GM12878 (cell line): ENCODE data around the gene EVX2. TPM values are rescaled to one million over a fixed set of nuclear protein-coding genes. Genes with fewer than 3 reads are reported as not detected.

Experiments
- ATAC-seq: fragments of 200-7000 bp; cut with Tn5 transposase; 3 replicates; pipeline ENCODE4 v1.9.1; 2020; ENCODE audit warnings: mild to moderate bottlenecking, moderate library complexity
- BruUV-seq: library from RNA; stranded (reverse); fragments of 400-500 nt; replicated peaks from 2 replicates; lab custom pipeline; 2021; lab: Mats Ljungman, UMichigan
- CTCF ChIA-PET: fragments of 300-600 bp; sonication (Branson Sonifier 250); formaldehyde crosslinking; extraction: SDS; loops from one replicate; lab custom pipeline; 2021; ENCODE audit warnings: inconsistent platforms; lab: Yijun Ruan, JAX
- POLR2A ChIA-PET: fragments of 350-600 bp; formaldehyde crosslinking; extraction: SDS; loops from one replicate; lab custom pipeline; 2021; ENCODE audit warnings: inconsistent platforms; lab: Charles Lee
- RAD21 ChIA-PET: fragments of 300-600 bp; sonication (Branson Sonifier 250); formaldehyde crosslinking; loops from one replicate; lab custom pipeline; 2023; ENCODE audit warnings: antibody characterized with exemption; ENCODE audit not compliant: unreplicated experiment; lab: Charles Lee
- SMC1A ChIA-PET: fragments of 300-600 bp; sonication (Branson Sonifier 250); formaldehyde crosslinking; loops from one replicate; lab custom pipeline; 2023; ENCODE audit not compliant: unreplicated experiment, uncharacterized antibody; lab: Charles Lee
- DNase-seq: peaks from one replicate; pipeline ENCODE4 v3.0.0-alpha.2; 2011; ENCODE audit warnings: low read depth, low spot score
- FAIRE-seq: peaks from 3 replicates; lab custom pipeline; 2011; peaks lifted over from hg19 to GRCh38; lab: Jason Lieb, UNC
- H2AFZ ChIP-seq: 2 replicates; pipeline ENCODE4 v1.6.0; 2011; ENCODE audit warnings: low read depth, low read length, control low read depth; ENCODE audit not compliant: control insufficient read depth
- H3K27ac ChIP-seq: 2 replicates; pipeline ENCODE4 v1.5.1; 2011; ENCODE audit warnings: control low read depth; ENCODE audit not compliant: control insufficient read depth, insufficient read depth
- H3K27me3 ChIP-seq, 2 experiments: replicated peaks in 1 of 2; 2 replicates each; pipeline versions ENCODE4 v1.6.0 to v1.6.1; 2011; ENCODE audit warnings: low read length in 1 of 2; ENCODE audit not compliant: control insufficient read depth in 2 of 2, insufficient read depth in 2 of 2
- H3K36me3 ChIP-seq, 2 experiments: 2 replicates each; pipeline ENCODE4 v1.5.1; 2011; ENCODE audit warnings: low read length in 1 of 2; ENCODE audit not compliant: control insufficient read depth in 2 of 2, insufficient read depth in 2 of 2
- H3K4me1 ChIP-seq: 2 replicates; pipeline ENCODE4 v1.6.1; 2011; ENCODE audit warnings: mild to moderate bottlenecking, low read length, moderate library complexity, mixed read lengths; ENCODE audit not compliant: control insufficient read depth, insufficient read depth
- H3K4me2 ChIP-seq: 2 replicates; pipeline ENCODE4 v1.6.0; 2011; ENCODE audit warnings: control low read depth; ENCODE audit not compliant: control insufficient read depth, insufficient read depth
- H3K4me3 ChIP-seq: fragments of 200-600 bp; sonication (generic); 2 replicates; pipeline ENCODE4 v1.5.1; 2016
- H3K79me2 ChIP-seq: 2 replicates; pipeline ENCODE4 v1.6.0; 2011; ENCODE audit warnings: low read length; ENCODE audit not compliant: control insufficient read depth, insufficient read depth
- H3K9ac ChIP-seq: 2 replicates; pipeline ENCODE4 v1.8.0; 2011; ENCODE audit warnings: low read length, control low read depth, mixed read lengths; ENCODE audit not compliant: control insufficient read depth, insufficient read depth
- H3K9me3 ChIP-seq: replicated peaks from 3 replicates; pipeline ENCODE4 v1.5.1; 2011; ENCODE audit warnings: mild to moderate bottlenecking, low read length; ENCODE audit not compliant: control insufficient read depth, insufficient read depth
- H4K20me1 ChIP-seq: 2 replicates; pipeline ENCODE4 v1.6.0; 2011; ENCODE audit not compliant: control insufficient read depth, insufficient read depth
- BHLHE40 ChIP-seq, 2 experiments: fragments of 450-650 bp in 1 of 2; IDR thresholded peaks; 2 replicates each; pipeline ENCODE4 v1.6.1; 2011 to 2017; ENCODE audit warnings: low read depth in 2 of 2, borderline replicate concordance in 1 of 2, improper control_type of control experiment in 1 of 2, low read length in 1 of 2, mild to moderate bottlenecking in 1 of 2
- GABPA ChIP-seq: IDR thresholded peaks from 2 replicates; pipeline ENCODE4 v1.6.1; 2014; ENCODE audit warnings: antibody characterized with exemption, low read depth, mild to moderate bottlenecking, inconsistent platforms
- IKZF1 ChIP-seq: fragments of 450-650 bp; conservative IDR thresholded peaks from 2 replicates; pipeline ENCODE4 v1.6.1; 2017; ENCODE audit warnings: antibody characterized with exemption, mild to moderate bottlenecking
- MXI1 ChIP-seq: fragments of 150-350 bp; IDR thresholded peaks from 2 replicates; pipeline ENCODE4 v1.6.1; 2011; ENCODE audit warnings: low read depth, mild to moderate bottlenecking, inconsistent platforms, low read length, improper control_type of control experiment
- SMC3 ChIP-seq: IDR thresholded peaks from 2 replicates; pipeline ENCODE4 v1.6.1; 2011; ENCODE audit warnings: low read length, improper control_type of control experiment, borderline replicate concordance
- SREBF2 ChIP-seq: IDR thresholded peaks from 2 replicates; pipeline ENCODE4 v1.6.1; 2012; ENCODE audit warnings: mild to moderate bottlenecking, low read length
- YBX1 ChIP-seq: fragments of 450-650 bp; IDR thresholded peaks from 2 replicates; pipeline ENCODE4 v1.6.1; 2016; ENCODE audit warnings: antibody characterized with exemption
- WGBS: methylation state at CpG from one replicate; pipeline ENCODE4 v1.1.6; 2016; ENCODE audit warnings: low lambda C conversion rate; ENCODE audit not compliant: insufficient replicate concordance, insufficient coverage; ENCODE audit errors: missing lambda C conversion rate; 5-methylcytosine and 5-hydroxymethylcytosine counted together
- in situ Hi-C: fragments of 300-500 bp; cut with MboI; formaldehyde crosslinking; loops from 9 replicates; pipeline ENCODE4 v1.14.3; 2018; ENCODE audit warnings: mixed read lengths
- intact Hi-C: fragments of 100-400 bp; cut with micrococcal nuclease; formaldehyde crosslinking; loops from one replicate; pipeline ENCODE4 v1.14.2; 2022; ENCODE audit not compliant: unreplicated experiment
- polyA plus RNA-seq, 11 experiments: library from polyadenylated mRNA; depleted of rRNA in 4 of 11; unstranded in 6 of 11; stranded (reverse) in 5 of 11; fragments of >200 nt; fragmentation: Nextera tagmentation in 4 of 11; fragmentation: Illumina TruSeq in 1 of 11; extraction: Ambion mirVana in 4 of 11; extraction: Trizol in 1 of 11; gene quantifications; 1 replicate in 1 of 11; 2 replicates in 10 of 11; pipeline versions ENCODE4 v1.2.1 to v1.2.3, GENCODE V29; 2011 to 2016; ENCODE audit warnings: inconsistent platforms in 2 of 11, missing spikeins in 2 of 11, low read depth in 1 of 11
- total RNA-seq, 4 experiments: library from RNA; depleted of rRNA in 3 of 4; stranded (reverse); fragments of >200 nt in 3 of 4; fragmentation: Illumina TruSeq in 1 of 4; extraction: Trizol in 1 of 4; gene quantifications; 2 replicates each; pipeline versions ENCODE4 v1.2.1 to v1.2.3, GENCODE V29; 2013 to 2021
- TF ChIP-seq, protein P1 (sequence below): fragments of 450-650 bp; IDR thresholded peaks from 2 replicates; pipeline ENCODE4 v1.6.1; 2017; ENCODE audit warnings: antibody characterized with exemption, mild to moderate bottlenecking, moderate library complexity

Gene EVX2
- total and polyA plus RNA-seq, 10 of the 15 experiments (the other 5 are each of a cell fraction or from before 2014, with no cell fraction given) = not detected

DNA sequence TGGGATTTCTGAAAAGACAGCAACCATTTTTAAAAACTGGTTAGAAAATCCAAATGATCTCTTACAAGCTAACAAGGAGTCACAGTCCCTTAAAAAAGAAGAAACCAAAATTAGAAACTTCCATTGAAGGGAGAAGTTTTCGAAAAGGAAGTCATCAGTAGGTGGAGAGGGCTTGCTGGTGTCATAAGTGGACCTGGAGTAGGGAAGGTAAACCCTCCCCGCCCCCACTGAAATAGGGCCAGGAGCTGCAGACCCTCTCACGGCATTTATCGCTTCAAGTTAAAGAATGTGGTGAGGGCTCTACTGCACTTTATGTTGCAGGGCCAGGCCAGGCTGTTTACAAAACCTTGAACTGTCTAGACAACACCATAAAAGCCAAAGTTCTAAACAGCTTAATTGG lies 26.2 kb upstream of the EVX2 start:
- intact Hi-C loops = no loop called here
- no peak for FAIRE-seq
- Histone ChIP-seq H3K9ac (no peak overlapping the region), H3K9me3 (peaks cover 3% of the 10 kb centered on the region; the same call in 1 of the 3 replicates), H3K27ac (no peak overlapping the region), H3K36me3 (no peaks in the 10 kb centered on the region), H2AFZ (no peak overlapping the region), H3K4me3 (no peak overlapping the region), H3K79me2 (no peaks in the 10 kb centered on the region), H4K20me1 (no peaks in the 10 kb centered on the region), H3K4me2 (no peak overlapping the region), H3K4me1 (no peaks in the 10 kb centered on the region), H3K27me3 (peaks cover 13 to 41% of the 10 kb centered on the region in 2 experiments)
- in situ Hi-C loops = no loop called here
- DNase-seq = no peak
- WGBS = 18% methylated on average over 4 of the region's 4 CpGs
- ChIA-PET RAD21 (interaction anchor here (1.1 kb wide), 1 partner anchor 345 kb away, joined by 3 read pairs; no protein-coding TSS in a partner anchor), CTCF (interaction anchor here (0.8 to 2.5 kb wide), 10 partner anchors 8 to 1039 kb away, joined by 3 to 12 read pairs (median 6); no protein-coding TSS in a partner anchor), POLR2A (no interaction called here), SMC1A (interaction anchor here (0.6 to 2.0 kb wide), 4 partner anchors 16 to 712 kb away, joined by 3 to 7 read pairs (median 4); no protein-coding TSS in a partner anchor)
- no peak for ATAC-seq
- TF ChIP-seq BHLHE40 (IDR thresholded peaks at IDR 0.05; ENCODE audit: borderline replicate concordance in 1 of 2, low read depth in 2 of 2, low read length in 1 of 2) (no peak), MXI1 (no peak), YBX1 (no peak), SREBF2 (no peak), IKZF1 (no peak), SMC3 (no peak), GABPA (no peak)
- TF ChIP-seq, protein P1, sequence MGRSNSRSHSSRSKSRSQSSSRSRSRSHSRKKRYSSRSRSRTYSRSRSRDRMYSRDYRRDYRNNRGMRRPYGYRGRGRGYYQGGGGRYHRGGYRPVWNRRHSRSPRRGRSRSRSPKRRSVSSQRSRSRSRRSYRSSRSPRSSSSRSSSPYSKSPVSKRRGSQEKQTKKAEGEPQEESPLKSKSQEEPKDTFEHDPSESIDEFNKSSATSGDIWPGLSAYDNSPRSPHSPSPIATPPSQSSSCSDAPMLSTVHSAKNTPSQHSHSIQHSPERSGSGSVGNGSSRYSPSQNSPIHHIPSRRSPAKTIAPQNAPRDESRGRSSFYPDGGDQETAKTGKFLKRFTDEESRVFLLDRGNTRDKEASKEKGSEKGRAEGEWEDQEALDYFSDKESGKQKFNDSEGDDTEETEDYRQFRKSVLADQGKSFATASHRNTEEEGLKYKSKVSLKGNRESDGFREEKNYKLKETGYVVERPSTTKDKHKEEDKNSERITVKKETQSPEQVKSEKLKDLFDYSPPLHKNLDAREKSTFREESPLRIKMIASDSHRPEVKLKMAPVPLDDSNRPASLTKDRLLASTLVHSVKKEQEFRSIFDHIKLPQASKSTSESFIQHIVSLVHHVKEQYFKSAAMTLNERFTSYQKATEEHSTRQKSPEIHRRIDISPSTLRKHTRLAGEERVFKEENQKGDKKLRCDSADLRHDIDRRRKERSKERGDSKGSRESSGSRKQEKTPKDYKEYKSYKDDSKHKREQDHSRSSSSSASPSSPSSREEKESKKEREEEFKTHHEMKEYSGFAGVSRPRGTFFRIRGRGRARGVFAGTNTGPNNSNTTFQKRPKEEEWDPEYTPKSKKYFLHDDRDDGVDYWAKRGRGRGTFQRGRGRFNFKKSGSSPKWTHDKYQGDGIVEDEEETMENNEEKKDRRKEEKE = no peak
- BruUV-seq = no TSS peak
